DND-41 (cell line): ENCODE data around the gene ME2.

ENCODE experiments used
- ATAC-seq: fragments of 200-7000 bp; cut with Tn5 transposase; 3 replicates; pipeline ENCODE4 v1.9.1; 2021; ENCODE audit warnings: low read depth; ENCODE audit not compliant: insufficient read depth
- DNase-seq: peaks from one replicate; pipeline ENCODE4 v3.0.0-alpha.2; 2020
- H2AFZ ChIP-seq: 2 replicates; pipeline ENCODE4 v1.6.0; 2012; ENCODE audit warnings: low read depth, low read length
- H3K27ac ChIP-seq: 2 replicates; pipeline ENCODE4 v1.5.1; 2012; ENCODE audit warnings: low read length, inconsistent platforms
- H3K27me3 ChIP-seq: fragments of 200-600 bp; sonication (generic); 2 replicates; pipeline ENCODE4 v1.6.0; 2012; ENCODE audit warnings: low read length, mild to moderate bottlenecking, inconsistent platforms; ENCODE audit not compliant: insufficient read depth, poor library complexity
- H3K36me3 ChIP-seq: 2 replicates; pipeline ENCODE4 v1.5.1; 2012; ENCODE audit warnings: low read length, inconsistent platforms; ENCODE audit not compliant: insufficient read depth
- H3K4me1 ChIP-seq: 2 replicates; pipeline ENCODE4 v1.5.1; 2012; ENCODE audit warnings: mild to moderate bottlenecking, low read length; ENCODE audit not compliant: insufficient read depth
- H3K4me2 ChIP-seq: 2 replicates; pipeline ENCODE4 v1.6.0; 2012; ENCODE audit warnings: mild to moderate bottlenecking, moderate library complexity, low read length, inconsistent platforms; ENCODE audit not compliant: insufficient read depth
- H3K4me3 ChIP-seq, 2 experiments: fragments of 200-600 bp in 1 of 2; shearing (Covaris generic) in 1 of 2; 2 replicates each; pipeline ENCODE4 v1.5.1; 2012 to 2016; ENCODE audit warnings: inconsistent platforms in 2 of 2, low read length in 2 of 2, mild to moderate bottlenecking in 2 of 2, low read depth in 1 of 2, moderate library complexity in 1 of 2
- H3K79me2 ChIP-seq: 2 replicates; pipeline ENCODE4 v1.6.0; 2012; ENCODE audit warnings: low read length, inconsistent platforms; ENCODE audit not compliant: insufficient read depth
- H3K9ac ChIP-seq: 2 replicates; pipeline ENCODE4 v1.6.0; 2012; ENCODE audit warnings: low read depth, mild to moderate bottlenecking, inconsistent platforms, low read length, moderate library complexity
- H3K9me3 ChIP-seq: 2 replicates; pipeline ENCODE4 v1.5.1; 2012; ENCODE audit warnings: low read length, moderate library complexity, mild to moderate bottlenecking, inconsistent platforms; ENCODE audit not compliant: insufficient read depth, severe bottlenecking
- H4K20me1 ChIP-seq: 2 replicates; pipeline ENCODE4 v1.6.0; 2012; ENCODE audit warnings: low read length; ENCODE audit not compliant: insufficient read depth
- EZH2 ChIP-seq: IDR thresholded peaks from 3 replicates; pipeline ENCODE4 v1.6.1; 2012; ENCODE audit warnings: borderline replicate concordance, low read depth, mild to moderate bottlenecking, moderate library complexity, low read length, inconsistent platforms; ENCODE audit not compliant: severe bottlenecking
- TF ChIP-seq, protein P1 (sequence below): IDR thresholded peaks from 2 replicates; pipeline ENCODE4 v1.5.1; 2012; ENCODE audit warnings: borderline replicate concordance, low read length, moderate library complexity, mild to moderate bottlenecking; ENCODE audit not compliant: poor library complexity, severe bottlenecking; ENCODE audit errors: extremely low read depth

Gene ME2

DNA sequence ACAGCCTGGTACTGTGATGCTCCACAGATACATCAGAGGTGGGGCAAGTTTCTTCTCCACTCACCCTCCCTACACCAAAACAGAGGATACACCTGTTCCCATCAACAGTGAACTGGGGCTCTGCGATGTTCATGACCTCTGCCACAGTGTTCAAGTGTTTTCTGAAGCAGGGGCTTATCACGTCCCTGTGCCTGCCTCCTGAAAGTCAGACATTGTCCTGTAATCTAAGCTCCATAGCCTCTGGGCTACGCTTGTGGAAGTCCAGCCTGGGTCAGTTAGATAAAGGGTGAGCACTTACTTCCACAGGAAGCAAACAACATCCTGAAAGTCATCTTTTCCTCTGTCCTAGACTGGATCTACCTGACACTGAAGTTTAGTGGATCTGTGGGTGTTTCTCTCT lies 38.9 kb upstream of the ME2 start:
- Histone ChIP-seq H3K27ac (no peak overlapping the region), H2AFZ (no peak overlapping the region), H3K4me1 (no peaks in the 10 kb centered on the region)

GRCh38 chr18:50842846-50843245 lies 36.1 kb upstream of the ME2 start:
- H3K4me1 ChIP-seq, result no peaks in the 10 kb centered on the region
- no peak for TF ChIP-seq EZH2
- TF ChIP-seq, protein P1, sequence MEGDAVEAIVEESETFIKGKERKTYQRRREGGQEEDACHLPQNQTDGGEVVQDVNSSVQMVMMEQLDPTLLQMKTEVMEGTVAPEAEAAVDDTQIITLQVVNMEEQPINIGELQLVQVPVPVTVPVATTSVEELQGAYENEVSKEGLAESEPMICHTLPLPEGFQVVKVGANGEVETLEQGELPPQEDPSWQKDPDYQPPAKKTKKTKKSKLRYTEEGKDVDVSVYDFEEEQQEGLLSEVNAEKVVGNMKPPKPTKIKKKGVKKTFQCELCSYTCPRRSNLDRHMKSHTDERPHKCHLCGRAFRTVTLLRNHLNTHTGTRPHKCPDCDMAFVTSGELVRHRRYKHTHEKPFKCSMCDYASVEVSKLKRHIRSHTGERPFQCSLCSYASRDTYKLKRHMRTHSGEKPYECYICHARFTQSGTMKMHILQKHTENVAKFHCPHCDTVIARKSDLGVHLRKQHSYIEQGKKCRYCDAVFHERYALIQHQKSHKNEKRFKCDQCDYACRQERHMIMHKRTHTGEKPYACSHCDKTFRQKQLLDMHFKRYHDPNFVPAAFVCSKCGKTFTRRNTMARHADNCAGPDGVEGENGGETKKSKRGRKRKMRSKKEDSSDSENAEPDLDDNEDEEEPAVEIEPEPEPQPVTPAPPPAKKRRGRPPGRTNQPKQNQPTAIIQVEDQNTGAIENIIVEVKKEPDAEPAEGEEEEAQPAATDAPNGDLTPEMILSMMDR, result no peak
- no peak overlapping the region for H2AFZ ChIP-seq
- no peak overlapping the region for H3K4me2 ChIP-seq
- H3K9me3 ChIP-seq, result no peaks in the 10 kb centered on the region
- H3K9ac ChIP-seq, result no peak overlapping the region
- H3K36me3 ChIP-seq, result no peaks in the 10 kb centered on the region
- no peak overlapping the region for H3K4me3 ChIP-seq
- no peak overlapping the region for H3K27ac ChIP-seq
- H4K20me1 ChIP-seq, result no peaks in the 10 kb centered on the region
- DNase-seq (no peak), ATAC-seq (no peak)
- H3K27me3 ChIP-seq, result peaks cover 3% of the 10 kb centered on the region
- no peaks in the 10 kb centered on the region for H3K79me2 ChIP-seq

More for the DNA sequence above, 38.9 kb upstream of the ME2 start:
- Histone ChIP-seq H3K79me2 (no peaks in the 10 kb centered on the region), H3K36me3 (no peaks in the 10 kb centered on the region), H3K27me3 (peaks cover 10% of the 10 kb centered on the region), H3K9me3 (no peaks in the 10 kb centered on the region), H3K4me3 (no peak overlapping the region), H4K20me1 (no peaks in the 10 kb centered on the region), H3K4me2 (no peak overlapping the region), H3K9ac (no peak overlapping the region)
- DNase-seq (no peak), ATAC-seq (no peak)
- TF ChIP-seq, protein P1, result no peak
- TF ChIP-seq EZH2, result no peak

GRCh38 chr18:50844554-50844953 lies 34.4 kb upstream of the ME2 start:
- Histone ChIP-seq H3K9ac (no peak overlapping the region), H2AFZ (no peak overlapping the region), H3K9me3 (no peaks in the 10 kb centered on the region), H3K4me2 (no peak overlapping the region), H3K27me3 (peaks cover 3% of the 10 kb centered on the region), H3K36me3 (no peaks in the 10 kb centered on the region), H3K27ac (no peak overlapping the region), H3K79me2 (no peaks in the 10 kb centered on the region), H3K4me3 (no peak overlapping the region), H4K20me1 (no peaks in the 10 kb centered on the region), H3K4me1 (no peaks in the 10 kb centered on the region)
- no peak for TF ChIP-seq EZH2
- TF ChIP-seq, protein P1, result no peak
- ATAC-seq (no peak), DNase-seq (no peak)

DNA sequence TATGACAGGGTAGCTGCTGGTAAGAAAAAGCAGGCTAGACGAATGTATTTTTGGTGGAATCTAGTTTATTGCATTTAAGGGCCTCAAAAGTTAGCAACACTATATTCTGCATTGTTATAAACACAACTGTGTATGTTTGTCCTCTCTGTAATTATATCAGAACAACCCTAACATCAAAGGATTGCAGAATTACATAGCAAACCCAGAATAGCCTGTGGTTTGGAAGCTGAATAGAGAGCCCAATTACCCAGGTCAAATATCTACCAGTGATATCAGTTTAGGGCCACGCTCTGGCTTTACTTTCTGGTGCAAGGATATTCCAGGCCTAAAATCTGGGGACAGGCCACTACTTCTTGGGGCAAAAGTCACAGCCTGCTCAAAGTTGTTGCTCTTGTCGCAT lies 34.0 kb upstream of the ME2 start:
- no peaks in the 10 kb centered on the region for H3K79me2 ChIP-seq
- no peak for ATAC-seq
- no peaks in the 10 kb centered on the region for H3K9me3 ChIP-seq
- no peaks in the 10 kb centered on the region for H3K36me3 ChIP-seq
- no peak overlapping the region for H3K4me2 ChIP-seq
- no peaks in the 10 kb centered on the region for H4K20me1 ChIP-seq
- DNase-seq, result no peak
- no peak overlapping the region for H3K9ac ChIP-seq
- H3K27ac ChIP-seq, result no peak overlapping the region
- TF ChIP-seq, protein P1, result no peak
- no peak for TF ChIP-seq EZH2
- no peak overlapping the region for H2AFZ ChIP-seq
- peaks cover 3% of the 10 kb centered on the region for H3K27me3 ChIP-seq
- H3K4me3 ChIP-seq, result no peak overlapping the region
- no peaks in the 10 kb centered on the region for H3K4me1 ChIP-seq
